ENCODE data around the gene LLGL1. TPM values are rescaled to one million over a fixed set of nuclear protein-coding genes. Genes with fewer than 3 reads are reported as not detected.
A peak's percentile ranks its signal among the peaks of the same experiment; 100 is the strongest.

Gene LLGL1
- total RNA-seq, 4 donors from 2014 or later: 9.7 to 21.0 (median 15.7) TPM

DNA sequence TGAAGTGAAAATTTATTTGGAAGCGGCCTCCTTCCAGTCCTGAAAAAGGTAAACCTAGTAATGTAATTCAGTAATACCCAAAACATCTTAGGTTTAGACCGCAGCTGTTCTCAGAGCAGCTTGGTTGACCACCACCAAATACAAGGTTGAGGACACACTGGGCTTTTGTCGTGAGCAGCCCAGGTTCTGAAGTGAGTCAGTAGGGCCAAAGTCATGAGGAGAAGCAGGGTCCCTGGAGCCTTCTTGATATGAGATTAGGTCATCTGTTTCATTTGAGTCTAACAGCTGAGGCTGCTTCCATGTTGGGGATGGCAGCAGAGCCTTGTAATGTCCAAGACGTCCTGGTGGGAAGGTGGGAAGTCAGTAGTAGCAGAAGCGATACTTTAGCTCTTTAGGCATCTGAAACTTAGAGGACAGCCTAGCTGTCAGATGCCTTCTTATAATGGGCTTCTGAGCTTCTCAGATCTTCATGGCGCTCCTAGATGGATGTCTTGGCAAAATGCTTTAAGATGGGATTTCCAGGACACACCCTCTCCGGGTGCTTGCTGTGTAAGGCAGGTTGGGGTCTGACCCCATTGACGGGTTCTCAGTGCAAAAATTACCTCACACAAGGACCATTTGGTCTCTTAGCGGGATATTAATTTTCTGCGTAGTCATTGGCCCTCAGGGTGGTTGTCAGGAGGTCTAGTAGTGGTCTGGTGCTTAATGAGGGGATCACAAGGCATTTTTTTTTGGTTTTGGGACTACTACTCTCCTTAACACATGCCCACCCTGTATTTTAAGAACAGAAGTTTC lies 39.4 kb upstream of the LLGL1 start:
- TF ChIP-seq POLR2A (IDR thresholded peaks at IDR 0.05): peak in 1 of 2 donors; percentile 14
- TF ChIP-seq, protein P1, sequence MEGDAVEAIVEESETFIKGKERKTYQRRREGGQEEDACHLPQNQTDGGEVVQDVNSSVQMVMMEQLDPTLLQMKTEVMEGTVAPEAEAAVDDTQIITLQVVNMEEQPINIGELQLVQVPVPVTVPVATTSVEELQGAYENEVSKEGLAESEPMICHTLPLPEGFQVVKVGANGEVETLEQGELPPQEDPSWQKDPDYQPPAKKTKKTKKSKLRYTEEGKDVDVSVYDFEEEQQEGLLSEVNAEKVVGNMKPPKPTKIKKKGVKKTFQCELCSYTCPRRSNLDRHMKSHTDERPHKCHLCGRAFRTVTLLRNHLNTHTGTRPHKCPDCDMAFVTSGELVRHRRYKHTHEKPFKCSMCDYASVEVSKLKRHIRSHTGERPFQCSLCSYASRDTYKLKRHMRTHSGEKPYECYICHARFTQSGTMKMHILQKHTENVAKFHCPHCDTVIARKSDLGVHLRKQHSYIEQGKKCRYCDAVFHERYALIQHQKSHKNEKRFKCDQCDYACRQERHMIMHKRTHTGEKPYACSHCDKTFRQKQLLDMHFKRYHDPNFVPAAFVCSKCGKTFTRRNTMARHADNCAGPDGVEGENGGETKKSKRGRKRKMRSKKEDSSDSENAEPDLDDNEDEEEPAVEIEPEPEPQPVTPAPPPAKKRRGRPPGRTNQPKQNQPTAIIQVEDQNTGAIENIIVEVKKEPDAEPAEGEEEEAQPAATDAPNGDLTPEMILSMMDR (IDR thresholded peaks at IDR 0.05 in 4 of 5, conservative IDR thresholded peaks at IDR 0.05 in 1 of 5): no peak
- Histone ChIP-seq H3K27me3 (no peaks in the 10 kb centered on the region), H3K4me1 (peaks cover 70 to 71% of the 10 kb centered on the region in 2 donors), H3K36me3 (no peaks in the 10 kb centered on the region), H3K27ac (peak overlapping the region; percentile 89 to 97 (median 95)), H3K9me3 (no peaks in the 10 kb centered on the region), H3K4me3 (peak overlapping the region; percentile 74 to 100 (median 88))
- peak; percentile 9 to 29 for DNase-seq
- in situ Hi-C loops (cut with MboI; ENCODE audit: low sequenced_read_pairs in 4 of 4) (no loop called here), intact Hi-C loops (cut with DNase I; ENCODE audit: low total_unique reads) (loop anchor here (2.0 to 10.0 kb wide), 2 partner anchors 45 to 341 kb away; no protein-coding TSS in a partner anchor)
- no peak for ATAC-seq

DNA sequence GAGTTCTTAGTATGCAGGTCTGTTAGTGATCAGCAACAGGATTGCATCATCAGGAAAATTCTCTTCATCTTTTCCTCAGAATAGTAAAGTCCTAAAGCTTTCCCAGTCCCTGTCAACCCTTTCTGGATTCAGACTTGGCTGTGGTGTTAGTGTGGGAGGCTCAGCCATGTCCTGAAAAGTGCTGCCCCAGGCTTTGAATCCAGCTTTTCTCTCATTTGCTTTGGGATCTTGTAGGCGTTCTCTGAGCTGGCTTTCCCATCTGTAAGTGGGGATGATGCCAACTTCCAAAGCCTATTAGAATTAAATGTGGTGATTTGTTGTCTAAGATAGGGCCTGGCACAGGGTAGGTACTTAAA lies 38.8 kb upstream of the LLGL1 start:
- no peaks in the 10 kb centered on the region for H3K9me3 ChIP-seq
- in situ Hi-C loops (cut with MboI; ENCODE audit: low sequenced_read_pairs in 4 of 4): no loop called here
- H3K27me3 ChIP-seq: no peaks in the 10 kb centered on the region
- TF ChIP-seq, protein P1 (IDR thresholded peaks at IDR 0.05 in 4 of 5, conservative IDR thresholded peaks at IDR 0.05 in 1 of 5): no peak
- no peak for TF ChIP-seq POLR2A (IDR thresholded peaks at IDR 0.05)
- H3K36me3 ChIP-seq: no peaks in the 10 kb centered on the region
- peaks cover 76 to 77% of the 10 kb centered on the region in 2 donors for H3K4me1 ChIP-seq
- no peak for ATAC-seq
- H3K4me3 ChIP-seq: peak overlapping the region; percentile 74 to 100 (median 88)
- intact Hi-C loops (cut with DNase I; ENCODE audit: low total_unique reads): loop anchor here (10.0 kb wide), 1 partner anchor 342 kb away; no protein-coding TSS in a partner anchor
- H3K27ac ChIP-seq: peak overlapping the region; percentile 89 to 97 (median 95)
- DNase-seq: no peak

DNA sequence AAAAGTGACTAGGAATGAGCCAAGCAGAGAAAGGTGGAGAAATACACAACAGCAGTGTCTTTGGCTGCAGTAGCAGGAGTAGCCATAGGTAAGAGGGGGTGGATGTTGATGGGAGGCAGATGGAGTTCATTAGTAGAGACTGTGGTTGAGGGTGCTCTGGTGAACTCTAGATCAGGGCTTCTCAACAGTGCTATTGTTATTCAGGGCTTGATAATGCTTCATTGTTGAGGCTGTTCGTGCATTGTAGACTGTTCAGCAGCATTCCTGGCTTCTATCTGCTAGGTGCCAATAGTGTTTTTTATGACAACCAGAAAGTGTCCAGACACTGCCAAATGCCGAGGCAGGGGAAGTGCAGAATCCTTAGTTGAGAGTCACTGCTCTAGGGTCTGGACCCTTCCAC lies 38.2 kb upstream of the LLGL1 start:
- Histone ChIP-seq H3K4me1 (peaks cover 77 to 78% of the 10 kb centered on the region in 2 donors), H3K36me3 (no peaks in the 10 kb centered on the region), H3K27ac (peak overlapping the region; percentile 89 to 97 (median 95)), H3K4me3 (peak overlapping the region; percentile 74 to 100 (median 88)), H3K9me3 (no peaks in the 10 kb centered on the region), H3K27me3 (no peaks in the 10 kb centered on the region)
- intact Hi-C loops (cut with DNase I; ENCODE audit: low total_unique reads) (loop anchor here (10.0 kb wide), 1 partner anchor 342 kb away; no protein-coding TSS in a partner anchor), in situ Hi-C loops (cut with MboI; ENCODE audit: low sequenced_read_pairs in 4 of 4) (no loop called here)
- no peak for DNase-seq
- ATAC-seq: no peak
- TF ChIP-seq, protein P1 (IDR thresholded peaks at IDR 0.05 in 4 of 5, conservative IDR thresholded peaks at IDR 0.05 in 1 of 5): no peak
- no peak for TF ChIP-seq POLR2A (IDR thresholded peaks at IDR 0.05)

DNA sequence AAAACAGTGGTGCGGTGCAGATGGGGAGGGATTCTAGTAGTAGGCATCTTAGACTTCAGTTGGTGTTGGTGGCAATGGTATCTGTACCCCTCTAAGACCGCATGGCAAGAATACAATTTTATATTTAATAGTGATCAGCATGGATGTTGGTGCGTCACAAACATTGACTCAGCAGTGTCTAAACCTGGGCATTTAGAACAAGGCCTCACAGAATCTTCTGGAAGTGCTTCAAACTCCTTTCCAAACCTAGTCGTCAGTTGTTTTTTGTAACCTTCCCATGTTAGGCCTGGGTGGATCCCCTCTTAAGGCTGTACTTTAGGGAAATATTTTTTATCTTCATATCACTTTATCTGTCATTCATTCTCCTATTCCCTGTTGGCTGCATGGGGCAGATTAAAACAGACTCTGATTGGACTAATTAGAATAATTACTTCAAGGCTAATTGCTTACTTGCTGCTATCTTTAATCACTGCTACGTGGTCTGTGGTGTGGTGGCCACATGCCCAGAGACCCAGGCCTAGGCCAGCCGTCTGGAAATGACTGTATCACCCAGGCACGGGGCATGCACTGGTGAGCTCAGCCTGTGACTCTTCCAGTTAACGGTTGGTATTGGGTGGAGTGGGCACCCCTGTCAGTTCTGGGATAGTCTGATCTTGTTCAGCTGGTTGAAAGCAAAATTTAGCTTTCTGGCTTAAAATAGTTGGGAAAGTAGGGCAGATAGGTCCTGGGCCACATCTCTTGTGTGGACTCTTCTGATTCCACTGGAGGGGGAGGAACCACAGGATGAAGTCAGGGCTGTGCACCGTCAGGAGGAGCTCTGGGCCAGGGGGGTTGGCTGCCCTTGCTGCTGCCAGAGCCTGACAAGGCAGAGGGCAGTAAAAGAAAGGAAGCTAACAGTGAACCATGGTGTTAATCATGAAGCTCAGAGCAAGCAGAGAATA lies 37.3 kb upstream of the LLGL1 start:
- in situ Hi-C loops (cut with MboI; ENCODE audit: low sequenced_read_pairs in 4 of 4): no loop called here
- ATAC-seq: no peak
- Histone ChIP-seq H3K9me3 (no peaks in the 10 kb centered on the region), H3K27me3 (no peaks in the 10 kb centered on the region), H3K36me3 (no peaks in the 10 kb centered on the region), H3K4me1 (peaks cover 78 to 81% of the 10 kb centered on the region in 2 donors), H3K27ac (peak overlapping the region; percentile 89 to 97 (median 95)), H3K4me3 (peak overlapping the region; percentile 74 to 100 (median 88))
- intact Hi-C loops (cut with DNase I; ENCODE audit: low total_unique reads): loop anchor here (10.0 kb wide), 1 partner anchor 343 kb away; no protein-coding TSS in a partner anchor
- DNase-seq: no peak
- no peak for TF ChIP-seq POLR2A (IDR thresholded peaks at IDR 0.05)
- TF ChIP-seq, protein P1 (IDR thresholded peaks at IDR 0.05 in 4 of 5, conservative IDR thresholded peaks at IDR 0.05 in 1 of 5): no peak
